CD1c-positive myeloid dendritic cell (primary cell): ENCODE results near the gene NCKIPSD.
A peak's percentile ranks its signal among the peaks of the same experiment; 100 is the strongest.

Source experiments
- DNase-seq: peaks from one replicate; pipeline ENCODE4 v3.0.0-alpha.2; 2016; ENCODE audit errors: extremely low spot score

Gene NCKIPSD

GRCh38 chr3:48696601-48697000 lies 10.9 kb upstream of the NCKIPSD start:
- DNase-seq = no peak

GRCh38 chr3:48696156-48696555 lies 10.4 kb upstream of the NCKIPSD start:
- DNase-seq = no peak

GRCh38 chr3:48695393-48695753 lies 9.7 kb upstream of the NCKIPSD start:
- no peak for DNase-seq

- DNase-seq = no peak
Observed at GRCh38 chr3:48694610-48695392, 9.1 kb upstream of the NCKIPSD start.

GRCh38 chr3:48693826-48694225 lies 8.1 kb upstream of the NCKIPSD start:
- no peak for DNase-seq

- DNase-seq = no peak
Observed at GRCh38 chr3:48692551-48692950, 6.8 kb upstream of the NCKIPSD start.

- no peak for DNase-seq
Observed at GRCh38 chr3:48690846-48691458, 5.2 kb upstream of the NCKIPSD start.

- DNase-seq = no peak
Observed at GRCh38 chr3:48689384-48689783, 3.7 kb upstream of the NCKIPSD start.

GRCh38 chr3:48688737-48689075 lies 3.0 kb upstream of the NCKIPSD start:
- no peak for DNase-seq

- DNase-seq = no peak
Observed at GRCh38 chr3:48688032-48688736, 2.5 kb upstream of the NCKIPSD start.

GRCh38 chr3:48687220-48687678 lies 1.5 kb upstream of the NCKIPSD start:
- no peak for DNase-seq

GRCh38 chr3:48686538-48687219 lies 964 bp upstream of the NCKIPSD start:
- DNase-seq = no peak

GRCh38 chr3:48685293-48685602 lies 467 bp downstream of the NCKIPSD start:
- DNase-seq = no peak

- peak; percentile 88 for DNase-seq
Observed at GRCh38 chr3:48684480-48685143, 1.1 kb downstream of the NCKIPSD start.

GRCh38 chr3:48684054-48684349 lies 1.7 kb downstream of the NCKIPSD start:
- no peak for DNase-seq

GRCh38 chr3:48682786-48683185 lies 2.9 kb downstream of the NCKIPSD start:
- DNase-seq = no peak

GRCh38 chr3:48681974-48682610 lies 3.6 kb downstream of the NCKIPSD start:
- DNase-seq = no peak

- DNase-seq = no peak
Observed at GRCh38 chr3:48681541-48681880, 4.2 kb downstream of the NCKIPSD start.

GRCh38 chr3:48680811-48681540 lies 4.7 kb downstream of the NCKIPSD start:
- no peak for DNase-seq

GRCh38 chr3:48679411-48680391 lies 6.0 kb downstream of the NCKIPSD start:
- DNase-seq = peak; percentile 26
